K562 (cell line): ENCODE data around the gene SOCS2. TPM values are rescaled to one million over a fixed set of nuclear protein-coding genes. Genes with fewer than 3 reads are reported as not detected.
A peak's percentile ranks its signal among the peaks of the same experiment; 100 is the strongest.

ENCODE experiments used
- ATAC-seq: fragments of 200-7000 bp; cut with Tn5 transposase; 3 replicates; pipeline ENCODE4 v1.9.1; 2020; ENCODE audit warnings: moderate library complexity
- BruUV-seq: library from RNA; stranded (reverse); fragments of 400-500 nt; replicated peaks from 2 replicates; lab custom pipeline; 2021; lab: Mats Ljungman, UMichigan
- CTCF ChIA-PET: fragments of 300-600 bp; formaldehyde crosslinking; extraction: SDS; loops from one replicate; lab custom pipeline; 2021; ENCODE audit warnings: low intra/inter-chr PET ratio; lab: Yijun Ruan, JAX
- POLR2A ChIA-PET: fragments of 300-600, 350-650 bp; sonication (Branson Sonifier 250); formaldehyde crosslinking; extraction: SDS; loops from one replicate; lab custom pipeline; 2021; ENCODE audit warnings: antibody characterized with exemption, inconsistent platforms; lab: Yijun Ruan, JAX
- DNase-seq, 4 experiments: peaks; one replicate each; pipeline versions ENCODE4 v3.0.0 to v3.0.0-alpha.2; 2011 to 2018; ENCODE audit warnings: low spot score in 3 of 4, mixed read lengths in 3 of 4; ENCODE audit errors: extremely low read depth in 1 of 4
- FAIRE-seq: peaks from 2 replicates; lab custom pipeline; 2011; peaks lifted over from hg19 to GRCh38; lab: Jason Lieb, UNC
- H2AFZ ChIP-seq: 2 replicates; pipeline ENCODE4 v1.6.0; 2011; ENCODE audit warnings: low read depth, low read length, control low read depth, inconsistent platforms
- H3K27ac ChIP-seq: fragments of 200-600 bp; 3 replicates; pipeline ENCODE4 v1.8.0; 2011; ENCODE audit warnings: low read depth, mild to moderate bottlenecking, control low read depth, inconsistent platforms, low read length, moderate library complexity, mixed read lengths; ENCODE audit errors: extremely low read depth
- H3K27me3 ChIP-seq, 2 experiments: fragments of 300-600 bp in 1 of 2; 2 replicates in 1 of 2; 3 replicates in 1 of 2; pipeline versions ENCODE4 v1.6.0 to v1.8.0; 2011; ENCODE audit warnings: inconsistent platforms in 2 of 2, low read length in 2 of 2, mild to moderate bottlenecking in 1 of 2, mixed read lengths in 1 of 2, moderate library complexity in 1 of 2; ENCODE audit not compliant: control insufficient read depth in 2 of 2, insufficient read depth in 2 of 2
- H3K36me3 ChIP-seq: fragments of 300-600 bp; 3 replicates; pipeline ENCODE4 v1.8.0; 2011; ENCODE audit warnings: mild to moderate bottlenecking, low read length, inconsistent platforms; ENCODE audit not compliant: control insufficient read depth, insufficient read depth
- H3K4me1 ChIP-seq, 2 experiments: fragments of 200-600 bp in 1 of 2; replicated peaks in 1 of 2; 2 replicates in 1 of 2; 3 replicates in 1 of 2; pipeline versions ENCODE4 v1.5.1 to v1.8.0; 2011; ENCODE audit warnings: inconsistent platforms in 2 of 2, low read length in 2 of 2, mild to moderate bottlenecking in 1 of 2, mixed read lengths in 1 of 2, moderate library complexity in 1 of 2; ENCODE audit not compliant: control insufficient read depth in 2 of 2, insufficient read depth in 2 of 2
- H3K4me2 ChIP-seq: 2 replicates; pipeline ENCODE4 v1.6.1; 2011; ENCODE audit warnings: low read length, control low read depth, inconsistent platforms, mixed read lengths; ENCODE audit not compliant: insufficient read depth
- H3K4me3 ChIP-seq: fragments of 200-600 bp; sonication (generic), shearing (Covaris generic); 2 replicates; pipeline ENCODE4 v1.5.1; 2016; ENCODE audit warnings: control low read depth, inconsistent platforms
- H3K79me2 ChIP-seq: fragments of 200-600 bp; 3 replicates; pipeline ENCODE4 v1.8.0; 2011; ENCODE audit warnings: low read length, inconsistent platforms; ENCODE audit not compliant: control insufficient read depth, insufficient read depth
- H3K9ac ChIP-seq, 2 experiments: 2 replicates each; pipeline versions ENCODE4 v1.6.0 to v1.6.1; 2011; ENCODE audit warnings: low read depth in 2 of 2, low read length in 2 of 2, control low read depth in 1 of 2, inconsistent platforms in 1 of 2, mild to moderate bottlenecking in 1 of 2, mixed read lengths in 1 of 2; ENCODE audit not compliant: insufficient read depth in 1 of 2
- H3K9me1 ChIP-seq: one replicate; pipeline ENCODE4 v1.6.0; 2011; ENCODE audit warnings: inconsistent platforms, mild to moderate bottlenecking, low read length, moderate library complexity; ENCODE audit not compliant: control insufficient read depth, insufficient read depth
- H3K9me3 ChIP-seq: replicated peaks from 2 replicates; pipeline ENCODE4 v1.5.1; 2011; ENCODE audit warnings: low read depth, low read length, inconsistent platforms; ENCODE audit not compliant: control insufficient read depth, insufficient read depth
- H4K20me1 ChIP-seq: replicated peaks from 2 replicates; pipeline ENCODE4 v1.6.1; 2011; ENCODE audit warnings: low read length, inconsistent platforms, mixed read lengths; ENCODE audit not compliant: control insufficient read depth, insufficient read depth
- FOXJ3 ChIP-seq: sonication (generic); formaldehyde crosslinking; IDR thresholded peaks from 2 replicates; pipeline ENCODE4 v1.4.0; 2020; ENCODE audit warnings: mild to moderate bottlenecking, missing genetic modification reagents
- FOXK2 ChIP-seq, 2 experiments: fragments of 450-650 bp; IDR thresholded peaks in 1 of 2; conservative IDR thresholded peaks in 1 of 2; 2 replicates each; pipeline ENCODE4 v1.6.1; 2016; ENCODE audit warnings: low read depth in 2 of 2, mild to moderate bottlenecking in 1 of 2
- HSF4 ChIP-seq: fragments of 250-450 bp; sonication (Bioruptor Pico); IDR thresholded peaks from 2 replicates; pipeline ENCODE4 v2.1.2; 2022; ENCODE audit warnings: mild to moderate bottlenecking, moderate library complexity, borderline replicate concordance
- IFI16 ChIP-seq: fragments of 250-450 bp; sonication (Bioruptor Pico); IDR thresholded peaks from 2 replicates; pipeline ENCODE4 v2.1.2; 2022; ENCODE audit warnings: mild to moderate bottlenecking, inconsistent platforms
- NR4A1 ChIP-seq, 2 experiments: fragments of 250-450 bp in 1 of 2; fragments of 450-650 bp in 1 of 2; sonication (Bioruptor Pico) in 1 of 2; IDR thresholded peaks; 2 replicates each; pipeline versions ENCODE4 v1.4.0 to v1.6.1; 2016 to 2020; ENCODE audit warnings: mild to moderate bottlenecking in 2 of 2, missing compliant biosample characterization in 1 of 2, missing genetic modification characterization in 1 of 2, moderate library complexity in 1 of 2
- RBM14 ChIP-seq: fragments of 200-400 bp; formaldehyde crosslinking; IDR thresholded peaks from 2 replicates; pipeline ENCODE4 v1.6.1; 2018; ENCODE audit warnings: low read depth, mild to moderate bottlenecking, low read length, moderate library complexity, borderline replicate concordance; ENCODE audit not compliant: insufficient read depth
- RBM34 ChIP-seq: fragments of 200-400 bp; formaldehyde crosslinking; IDR thresholded peaks from 2 replicates; pipeline ENCODE4 v1.6.1; 2018; ENCODE audit warnings: low read length, borderline replicate concordance; ENCODE audit not compliant: insufficient read depth
- ZFX ChIP-seq: sonication (generic); formaldehyde crosslinking; IDR thresholded peaks from 2 replicates; pipeline ENCODE4 v1.8.0; 2022; ENCODE audit warnings: mild to moderate bottlenecking, missing genetic modification reagents, moderate library complexity
- ZNF239 ChIP-seq: fragments of 250-450 bp; sonication (Bioruptor Pico); IDR thresholded peaks from 2 replicates; pipeline ENCODE4 v1.4.0; 2020; ENCODE audit warnings: mild to moderate bottlenecking
- ZNF655 ChIP-seq: fragments of 250-450 bp; sonication (Bioruptor Pico); IDR thresholded peaks from 2 replicates; pipeline ENCODE4 v1.5.0; 2021
- WGBS: fragments of 100-300 bp; shearing (Covaris generic); methylation state at CpG from one replicate; pipeline ENCODE4 v1.1.6; 2016; ENCODE audit warnings: low coverage, mixed read lengths; ENCODE audit not compliant: insufficient coverage; ENCODE audit errors: missing lambda C conversion rate; 5-methylcytosine and 5-hydroxymethylcytosine counted together
- in situ Hi-C: fragments of 300-500 bp; cut with MboI; formaldehyde crosslinking; loops from 4 replicates; pipeline ENCODE4 v1.15.0; 2018; ENCODE audit warnings: inconsistent platforms, mixed read lengths
- intact Hi-C: fragments of 100-400 bp; cut with micrococcal nuclease; formaldehyde crosslinking; loops from 2 replicates; pipeline ENCODE4 v1.14.2; 2022
- polyA plus RNA-seq, 8 experiments: library from polyadenylated mRNA; depleted of rRNA in 4 of 8; stranded (reverse) in 5 of 8; unstranded in 3 of 8; fragments of >200 nt; fragmentation: Nextera tagmentation in 2 of 8; fragmentation: Illumina TruSeq in 1 of 8; extraction: Ambion mirVana in 2 of 8; extraction: Trizol in 1 of 8; gene quantifications; 2 replicates each; pipeline versions ENCODE4 v1.2.1 to v1.2.3, GENCODE V29; 2011 to 2014; ENCODE audit warnings: inconsistent platforms in 1 of 8, missing spikeins in 1 of 8
- total RNA-seq, 7 experiments: library from RNA; depleted of rRNA in 6 of 7; stranded (reverse); fragments of >200 nt in 6 of 7; fragmentation: Illumina TruSeq in 2 of 7; extraction: Trizol in 2 of 7; gene quantifications; 2 replicates each; pipeline versions ENCODE4 v1.2.1 to v1.2.3, GENCODE V29; 2011 to 2021; ENCODE audit warnings: low replicate concordance in 1 of 7

SOCS2 gene
- total and polyA plus RNA-seq, 9 of the 15 experiments (the other 6 are each of a cell fraction or from before 2014, with no cell fraction given) = 37.0 to 162 (median 98.7) TPM

- Histone ChIP-seq H3K9me1 (no peaks in the 10 kb centered on the region), H3K79me2 (no peaks in the 10 kb centered on the region), H3K27me3 (no peaks in the 10 kb centered on the region), H3K4me2 (no peak overlapping the region), H3K36me3 (no peaks in the 10 kb centered on the region; the same call in 2 of the 3 replicates), H3K4me1 (peaks cover 0 to 3% of the 10 kb centered on the region in 2 experiments; a peak in 2 of 5 replicates), H3K9ac (no peak overlapping the region), H3K9me3 (no peaks in the 10 kb centered on the region), H3K4me3 (no peak overlapping the region), H4K20me1 (no peaks in the 10 kb centered on the region), H2AFZ (0 out of 2 replicates have a peak overlapping the region, but pooled peaks have one; percentile 19), H3K27ac (no peak overlapping the region)
- intact Hi-C loops = no loop called here
- 26% methylated on average over 2 of the region's 2 CpGs for WGBS
- FAIRE-seq = no peak
- BruUV-seq = no TSS peak
- TF ChIP-seq RBM14 (no peak), HSF4 (CRISPR knock-in tag) (no peak), ZNF239 (CRISPR knock-in tag) (no peak), NR4A1 (CRISPR knock-in tag; IDR thresholded peaks at IDR 0.05) (no peak), NR4A1 (tag; IDR thresholded peaks at IDR 0.05) (no peak), FOXJ3 (CRISPR knock-in tag) (no peak), IFI16 (CRISPR knock-in tag) (no peak), FOXK2 (conservative IDR thresholded peaks at IDR 0.05 in 1 of 2, IDR thresholded peaks at IDR 0.05 in 1 of 2; ENCODE audit: low read depth in 2 of 2) (no peak), ZNF655 (CRISPR knock-in tag) (no peak), ZFX (CRISPR knock-in tag) (no peak), RBM34 (no peak)
- POLR2A ChIA-PET = interaction anchor here (0.6 kb wide), 2 partner anchors 9 to 23 kb away, joined by 3 read pairs; no protein-coding TSS in a partner anchor
- ATAC-seq = no peak
- no peak for DNase-seq
- CTCF ChIA-PET = no interaction called here
- in situ Hi-C loops = loop anchor here (25.0 kb wide), 1 partner anchor 990 kb away; no protein-coding TSS in a partner anchor
Measured at GRCh38 chr12:93547778-93548177, 24.7 kb upstream of the SOCS2 start.
